ENCODE results near the gene NAALADL1.

DNA sequence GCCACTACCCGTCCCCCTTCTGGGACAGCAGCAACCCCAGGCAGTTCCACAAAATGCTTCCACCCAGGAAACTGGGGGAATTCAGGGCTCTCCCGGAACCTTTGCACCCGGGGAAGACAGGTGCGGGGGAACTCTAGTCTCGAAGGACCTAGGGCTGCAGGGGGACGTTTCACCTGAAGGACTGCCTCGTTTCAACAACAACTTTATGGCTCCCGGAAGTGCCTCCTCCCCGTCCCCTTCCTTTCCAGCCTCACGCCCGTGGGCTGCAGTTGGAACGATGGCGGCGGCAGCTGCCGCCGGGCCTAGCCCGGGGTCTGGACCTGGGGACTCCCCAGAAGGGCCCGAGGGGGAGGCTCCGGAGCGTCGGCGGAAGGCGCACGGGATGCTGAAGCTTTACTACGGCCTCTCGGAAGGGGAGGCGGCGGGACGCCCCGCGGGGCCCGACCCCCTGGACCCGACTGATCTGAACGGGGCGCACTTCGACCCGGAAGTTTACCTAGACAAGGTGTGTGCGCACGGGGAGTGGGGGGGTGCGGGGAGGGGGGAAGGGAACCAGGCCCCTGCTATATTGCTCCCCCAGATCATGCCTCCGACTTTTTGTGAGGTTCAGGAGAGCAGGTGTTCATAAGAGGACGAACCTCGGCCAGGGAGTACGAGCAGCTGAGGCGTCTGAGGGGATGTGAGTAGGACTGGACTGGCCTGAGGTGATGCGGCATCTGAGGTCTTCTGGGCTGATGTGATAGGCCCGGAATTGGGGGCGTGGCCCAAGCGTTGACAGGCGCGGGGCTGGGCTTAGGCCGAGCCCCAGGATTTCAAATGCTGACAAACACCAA lies 37.8 kb upstream of the NAALADL1 start, which contains the start of gene VPS51:
- TF ChIP-seq EP300 (IDR thresholded peaks at IDR 0.05), result peak in 2 of 4 donors; percentile 30 to 44
- TF ChIP-seq, protein P1, sequence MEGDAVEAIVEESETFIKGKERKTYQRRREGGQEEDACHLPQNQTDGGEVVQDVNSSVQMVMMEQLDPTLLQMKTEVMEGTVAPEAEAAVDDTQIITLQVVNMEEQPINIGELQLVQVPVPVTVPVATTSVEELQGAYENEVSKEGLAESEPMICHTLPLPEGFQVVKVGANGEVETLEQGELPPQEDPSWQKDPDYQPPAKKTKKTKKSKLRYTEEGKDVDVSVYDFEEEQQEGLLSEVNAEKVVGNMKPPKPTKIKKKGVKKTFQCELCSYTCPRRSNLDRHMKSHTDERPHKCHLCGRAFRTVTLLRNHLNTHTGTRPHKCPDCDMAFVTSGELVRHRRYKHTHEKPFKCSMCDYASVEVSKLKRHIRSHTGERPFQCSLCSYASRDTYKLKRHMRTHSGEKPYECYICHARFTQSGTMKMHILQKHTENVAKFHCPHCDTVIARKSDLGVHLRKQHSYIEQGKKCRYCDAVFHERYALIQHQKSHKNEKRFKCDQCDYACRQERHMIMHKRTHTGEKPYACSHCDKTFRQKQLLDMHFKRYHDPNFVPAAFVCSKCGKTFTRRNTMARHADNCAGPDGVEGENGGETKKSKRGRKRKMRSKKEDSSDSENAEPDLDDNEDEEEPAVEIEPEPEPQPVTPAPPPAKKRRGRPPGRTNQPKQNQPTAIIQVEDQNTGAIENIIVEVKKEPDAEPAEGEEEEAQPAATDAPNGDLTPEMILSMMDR (IDR thresholded peaks at IDR 0.05), result no peak

All from sigmoid colon (tissue), 4 donors.